Measurements from ENCODE around the gene RIMKLB. TPM values are rescaled to one million over a fixed set of nuclear protein-coding genes. Genes with fewer than 3 reads are reported as not detected.

The RIMKLB gene
- total and polyA plus RNA-seq, 2 of the 4 experiments (the other 2 are of a cell fraction), result 12.5 to 18.8 TPM

GRCh38 chr12:8785499-8785898 is 87.7 kb downstream of the RIMKLB start:
- H2AK5ac ChIP-seq (ENCODE audit: low read depth, low read length), result no peak overlapping the region
- H2BK5ac ChIP-seq (ENCODE audit: low read depth, low read length, poor library complexity, severe bottlenecking), result no peak overlapping the region
- no peak overlapping the region for H2AFZ ChIP-seq (replicated peaks; ENCODE audit: low read length, poor library complexity)
- in situ Hi-C loops (cut with MboI; ENCODE audit: low sequenced_read_pairs) (no loop called here), dilution Hi-C loops (cut with HindIII; ENCODE audit: low sequenced_read_pairs, unreplicated experiment) (no loop called here), intact Hi-C loops (cut with micrococcal nuclease) (no loop called here)
- no peaks in the 10 kb centered on the region for H3K27me3 ChIP-seq (ENCODE audit: control insufficient read depth, insufficient read depth, low read length)
- no peak overlapping the region for H3K14ac ChIP-seq (replicated peaks; ENCODE audit: low read depth, low read length)
- H3K23ac ChIP-seq (ENCODE audit: low read depth, low read length), result no peak overlapping the region
- no TSS peak for BruUV-seq (replicated peaks)
- no peaks in the 10 kb centered on the region for H4K20me1 ChIP-seq (ENCODE audit: insufficient read depth, low read length)
- ChIA-PET POLR2A (ENCODE audit: unreplicated experiment) (no interaction called here), CTCF (no interaction called here)
- no peak overlapping the region for H3K56ac ChIP-seq (ENCODE audit: extremely low read depth, insufficient read depth, low read length)
- H2BK120ac ChIP-seq (ENCODE audit: low read depth, low read length), result no peak overlapping the region
- no peak overlapping the region for H3K27ac ChIP-seq (ENCODE audit: insufficient read depth, low read length)
- no peak overlapping the region for H3K4me3 ChIP-seq (ENCODE audit: insufficient read depth, low read depth, low read length)
- H4K5ac ChIP-seq (ENCODE audit: low read depth, low read length), result no peak overlapping the region
- no peaks in the 10 kb centered on the region for H3K9me3 ChIP-seq (ENCODE audit: control insufficient read depth, insufficient read depth, low read length)
- no peak overlapping the region for H4K91ac ChIP-seq (ENCODE audit: insufficient read depth, low read depth, low read length)
- TF ChIP-seq CTCF (conservative IDR thresholded peaks at IDR 0.05; ENCODE audit: low read depth, low read length) (no peak), RFX5 (IDR thresholded peaks at IDR 0.05; ENCODE audit: low read depth, low read length) (no peak), SMC3 (IDR thresholded peaks at IDR 0.05; ENCODE audit: low read depth, low read length) (no peak), MXI1 (IDR thresholded peaks at IDR 0.05; ENCODE audit: borderline replicate concordance, low read depth, low read length) (no peak), CEBPB (IDR thresholded peaks at IDR 0.05; ENCODE audit: low read depth, low read length) (no peak), RCOR1 (IDR thresholded peaks at IDR 0.05; ENCODE audit: insufficient replicate concordance, low read length) (no peak), FOS (IDR thresholded peaks at IDR 0.05; ENCODE audit: low read depth, low read length) (no peak), RAD21 (IDR thresholded peaks at IDR 0.05; ENCODE audit: low read length) (no peak), USF2 (IDR thresholded peaks at IDR 0.05; ENCODE audit: low read depth, low read length) (no peak), NFE2L2 (IDR thresholded peaks at IDR 0.05; ENCODE audit: low read depth, low read length) (no peak), POLR2A (IDR thresholded peaks at IDR 0.05; ENCODE audit: low read depth, low read length) (no peak), CHD1 (IDR thresholded peaks at IDR 0.05; ENCODE audit: low read depth, low read length) (no peak), BHLHE40 (IDR thresholded peaks at IDR 0.05; ENCODE audit: low read depth, low read length) (no peak), ELK1 (IDR thresholded peaks at IDR 0.05; ENCODE audit: borderline replicate concordance, low read depth, low read length) (no peak), MAZ (IDR thresholded peaks at IDR 0.05; ENCODE audit: borderline replicate concordance, low read depth, low read length) (no peak), MAFK (IDR thresholded peaks at IDR 0.05; ENCODE audit: low read depth, low read length) (no peak)
- H2BK20ac ChIP-seq (ENCODE audit: low read depth, low read length), result no peak overlapping the region
- no peak overlapping the region for H4K8ac ChIP-seq (ENCODE audit: low read depth in 2 of 2, low read length in 2 of 2)
- H3K79me1 ChIP-seq (ENCODE audit: low read depth in 1 of 2, low read length in 2 of 2), result no peaks in the 10 kb centered on the region
- no peaks in the 10 kb centered on the region for H3K9me1 ChIP-seq (ENCODE audit: insufficient read depth, low read length)
- no peak overlapping the region for H2AK9ac ChIP-seq (replicated peaks; ENCODE audit: low read depth, low read length, poor library complexity)
- H2BK15ac ChIP-seq (ENCODE audit: low read depth, low read length), result no peak overlapping the region
- H3K4me2 ChIP-seq (ENCODE audit: low read depth, low read length), result no peak overlapping the region
- H3K18ac ChIP-seq (ENCODE audit: low read depth, low read length), result no peak overlapping the region
- no CpG with 5 or more reads among the region's 4 CpGs for WGBS, 2 experiments (ENCODE audit: extremely low coverage in 2 of 2, insufficient read length in 1 of 2)
- ATAC-seq (ENCODE audit: low read depth) (no peak), DNase-seq (no peak)
- H3K9ac ChIP-seq (ENCODE audit: low read depth, low read length), result no peak overlapping the region
- H3K4me1 ChIP-seq (ENCODE audit: control insufficient read depth, insufficient read depth, low read length), result no peaks in the 10 kb centered on the region
- H3K4ac ChIP-seq (ENCODE audit: low read depth, low read length), result no peak overlapping the region
- no peaks in the 10 kb centered on the region for H3K36me3 ChIP-seq (ENCODE audit: control insufficient read depth, insufficient read depth, low read length)
